ENCODE data around the gene SPANXD.
"Not testable (repeated sequence)": the region's sequence is repeated elsewhere in the genome, so short reads cannot be mapped to it uniquely, and the experiment has no call there.

SPANXD gene

DNA sequence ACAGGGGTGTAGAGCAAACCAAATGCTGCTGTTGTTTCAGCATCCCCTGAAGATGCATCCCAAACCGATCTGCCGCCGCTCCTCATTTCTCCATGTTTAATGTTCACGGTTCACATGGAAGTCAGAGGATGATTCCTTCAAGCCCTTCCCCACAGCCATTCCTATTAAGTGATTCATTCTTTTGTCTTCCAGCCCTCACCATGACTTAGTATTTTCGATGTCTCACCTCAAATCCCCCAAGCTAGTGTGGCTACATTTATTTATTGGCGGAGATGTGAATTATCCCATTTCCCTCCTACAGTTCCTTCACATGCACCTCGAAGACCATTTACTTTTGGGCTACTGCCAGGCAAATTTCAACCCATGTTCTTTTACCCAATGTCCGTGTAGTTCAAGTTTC, at the start of gene SPANXD:
TSS of gene SPANXD (minus strand) at position 101 of the 400 bp plus-strand sequence. CDS start 334 bp downstream, outside the sequence.
- DNase-seq: not testable (repeated sequence)

DNA sequence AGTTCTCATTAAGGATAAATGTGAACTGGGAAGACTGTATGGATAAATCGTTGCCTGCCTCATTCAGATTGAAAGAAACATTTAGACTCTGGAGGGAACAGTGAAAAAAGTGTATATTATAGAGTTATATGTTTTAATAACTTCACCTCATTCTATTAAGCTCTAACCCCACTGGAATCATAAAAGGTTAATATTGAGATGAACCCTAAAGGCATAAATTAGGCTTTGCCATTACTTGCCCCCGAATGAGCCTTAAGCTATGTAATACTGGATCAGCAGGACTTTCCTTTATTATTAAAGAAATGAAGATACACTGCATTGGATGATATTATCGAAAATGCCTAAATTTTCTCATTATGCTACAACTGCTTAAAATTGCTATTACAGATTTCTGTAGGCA, 44.1 kb upstream of the SPANXD start:
- no peak for DNase-seq

- no peak for DNase-seq
Measured at GRCh38 chrX:141736656-141737055, 38.1 kb upstream of the SPANXD start.

DNA sequence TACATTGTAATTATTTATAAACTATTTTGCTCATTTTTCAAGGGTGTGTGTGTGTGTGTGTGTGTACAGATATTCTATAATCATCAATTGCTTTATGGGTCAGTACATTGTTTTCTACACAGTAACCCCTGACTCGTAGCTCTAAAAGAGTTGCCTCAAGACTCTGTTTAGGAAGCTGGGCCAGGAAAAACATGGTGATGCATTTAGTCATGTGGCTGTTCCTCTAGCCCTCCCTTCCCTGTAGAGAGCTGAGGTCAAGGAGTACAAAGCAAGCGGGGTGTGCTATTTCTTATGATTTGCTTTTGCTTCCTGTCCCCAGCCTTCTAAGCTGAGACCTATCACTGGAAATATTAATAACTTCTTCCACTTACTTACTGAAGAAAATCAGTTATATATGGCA, 34.8 kb upstream of the SPANXD start:
- DNase-seq: no peak

GRCh38 chrX:141732031-141732430, 33.5 kb upstream of the SPANXD start:
- DNase-seq: no peak

GRCh38 chrX:141724186-141724585, 25.6 kb upstream of the SPANXD start:
- DNase-seq: no peak

DNA sequence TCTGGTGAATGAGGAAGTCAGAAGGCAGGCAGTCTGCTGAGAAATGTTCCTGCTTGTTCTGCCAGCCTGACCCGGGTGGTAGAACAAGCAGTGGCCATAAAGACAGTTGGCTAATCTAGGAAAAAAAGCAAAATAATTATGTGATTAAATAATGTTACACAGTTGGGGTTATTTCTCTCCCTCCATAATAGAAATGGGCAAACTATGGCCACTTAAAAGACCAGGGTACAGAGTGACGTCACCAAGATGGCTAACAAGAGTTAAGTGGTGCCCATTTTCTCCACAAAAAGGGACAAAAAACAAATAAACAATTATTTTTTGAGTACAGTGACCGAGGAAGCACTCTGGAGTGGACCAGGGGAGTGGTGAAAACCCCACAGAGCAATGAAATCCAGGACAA, 16.1 kb upstream of the SPANXD start:
- DNase-seq: no peak

DNA sequence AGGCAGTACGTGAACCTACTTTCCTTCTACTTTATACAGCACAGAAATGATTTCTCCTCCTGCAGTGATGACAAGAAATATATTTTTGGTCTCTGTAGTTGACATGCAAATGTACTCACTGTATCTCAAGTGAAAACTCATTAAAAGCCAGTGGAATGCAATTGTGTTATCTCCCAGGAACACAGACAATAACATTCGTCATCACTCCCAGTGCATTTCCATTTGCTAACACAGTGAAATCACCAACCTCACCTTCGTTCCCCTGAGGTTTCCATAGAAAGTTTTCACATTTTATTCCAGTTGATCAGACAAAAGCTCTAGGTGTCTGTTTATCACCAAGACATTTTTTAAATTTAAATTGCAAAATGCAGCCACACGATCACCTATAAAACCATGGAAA, 2.5 kb upstream of the SPANXD start:
- no peak for DNase-seq

DNA sequence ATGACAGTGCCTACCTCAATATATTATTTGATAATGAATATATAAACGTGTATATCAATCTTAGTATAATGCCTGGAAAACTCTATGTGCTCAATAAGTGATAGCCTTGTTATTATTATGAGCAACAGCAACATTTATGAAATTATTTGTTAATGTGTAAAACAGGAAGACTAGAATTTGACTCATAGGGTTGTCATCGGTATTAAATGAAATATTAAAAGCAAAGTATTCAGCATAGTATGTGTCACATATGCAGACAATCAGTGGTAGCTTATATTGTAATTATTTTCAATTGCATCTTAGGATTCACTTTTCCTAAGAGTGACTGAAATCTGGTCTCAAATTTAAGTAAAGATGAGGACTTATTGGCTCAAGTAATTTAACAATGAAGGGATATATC, 24.6 kb downstream of the SPANXD start:
- no peak for DNase-seq

- DNase-seq: no peak
Measured at GRCh38 chrX:141669689-141670088, 28.9 kb downstream of the SPANXD start.

DNA sequence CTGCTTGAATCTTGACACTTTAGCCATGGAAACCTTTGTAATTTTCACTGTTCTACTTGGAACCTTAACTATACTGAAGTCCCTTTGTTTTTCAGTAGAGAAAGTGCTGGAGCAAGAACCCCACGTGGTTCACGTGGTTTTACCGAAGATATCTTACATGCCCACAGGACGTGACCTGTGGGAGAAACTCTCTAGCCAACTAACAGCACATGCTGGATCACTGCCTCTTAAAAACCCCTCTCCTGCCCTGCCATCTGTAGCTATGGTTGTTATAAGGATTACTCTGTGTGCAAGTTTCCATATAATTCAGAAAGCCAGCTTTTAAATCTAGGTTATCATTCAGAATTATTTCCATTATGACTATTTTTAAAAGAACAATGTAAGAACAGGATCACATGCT, 30.2 kb downstream of the SPANXD start:
- DNase-seq: no peak

DNA sequence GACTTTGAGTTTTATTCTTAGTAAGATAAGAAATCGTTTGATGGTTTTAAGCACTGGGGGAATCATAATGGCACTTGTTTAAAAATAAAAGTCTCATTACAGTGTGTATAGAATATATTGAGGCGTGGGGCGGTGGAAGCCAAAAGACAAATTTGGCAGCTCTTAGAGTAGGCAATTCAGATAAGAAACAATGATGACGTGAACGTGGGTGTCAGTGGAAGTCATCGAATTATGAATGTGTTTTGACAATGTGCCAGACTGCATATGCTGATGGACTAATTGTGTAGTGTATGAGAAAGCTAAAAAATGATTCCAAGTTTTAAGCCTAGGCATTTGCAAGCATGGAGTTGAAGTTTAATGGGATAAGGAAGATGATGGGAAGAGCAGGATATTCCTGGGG, 35.8 kb downstream of the SPANXD start:
- no peak for DNase-seq

- no peak for DNase-seq
Measured at GRCh38 chrX:141652286-141652685, 46.3 kb downstream of the SPANXD start.
